Measurements from ENCODE around the gene KDM1B. TPM values are rescaled to one million over a fixed set of nuclear protein-coding genes. Genes with fewer than 3 reads are reported as not detected.

The KDM1B gene
- total and polyA plus RNA-seq, 2 donors from 2014 or later: 3.9 to 20.5 TPM

DNA sequence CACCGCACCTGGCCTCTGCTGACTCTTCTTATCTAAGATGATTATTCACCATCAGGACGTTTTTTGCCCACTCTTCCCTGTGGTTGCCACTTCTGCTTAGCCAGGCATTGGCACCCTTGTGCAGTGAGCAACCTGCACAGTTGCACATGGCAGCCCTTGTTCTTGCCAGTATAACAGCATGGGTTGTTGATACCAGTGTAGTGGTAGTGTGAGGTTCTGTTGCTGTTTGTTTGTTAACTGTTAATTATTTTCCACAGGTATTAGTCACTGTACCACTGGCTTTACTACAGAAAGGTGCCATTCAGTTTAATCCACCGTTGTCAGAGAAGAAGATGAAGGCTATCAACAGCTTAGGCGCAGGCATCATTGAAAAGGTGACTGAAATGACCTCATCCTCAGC, 57.0 kb downstream of the KDM1B start:
- Histone ChIP-seq H3K4me1 (ENCODE audit: control insufficient read depth in 2 of 3, insufficient read depth in 2 of 3, low read depth in 1 of 3, low read length in 3 of 3) (no peaks in the 10 kb centered on the region), H3K27ac (ENCODE audit: low read depth in 2 of 2, low read length in 2 of 2) (no peak overlapping the region), H3K9ac (ENCODE audit: low read length in 3 of 3) (no peak overlapping the region), H3K4me3 (ENCODE audit: low read length in 3 of 3) (no peak overlapping the region), H3K27me3 (ENCODE audit: control insufficient read depth, insufficient read depth, low read length) (no peaks in the 10 kb centered on the region), H3K36me3 (ENCODE audit: control insufficient read depth in 2 of 3, insufficient read depth in 3 of 3, low read length in 3 of 3) (peaks cover 3 to 17% (median 3%) of the 10 kb centered on the region in 3 donors), H3K9me3 (ENCODE audit: control insufficient read depth in 2 of 3, insufficient read depth in 1 of 3, low read length in 3 of 3) (no peaks in the 10 kb centered on the region)
- TF ChIP-seq CTCF (IDR thresholded peaks at IDR 0.05; ENCODE audit: borderline replicate concordance, extremely low read depth, insufficient read depth): no peak
- DNase-seq (no peak), FAIRE-seq (no peak)
- intact Hi-C loops (cut with DNase I): no loop called here

GRCh38 chr6:18213439-18213838, 58.2 kb downstream of the KDM1B start:
- TF ChIP-seq CTCF (IDR thresholded peaks at IDR 0.05; ENCODE audit: borderline replicate concordance, extremely low read depth, insufficient read depth): no peak
- Histone ChIP-seq H3K27ac (ENCODE audit: low read depth in 2 of 2, low read length in 2 of 2) (no peak overlapping the region), H3K4me3 (ENCODE audit: low read length in 3 of 3) (no peak overlapping the region), H3K27me3 (ENCODE audit: control insufficient read depth, insufficient read depth, low read length) (no peaks in the 10 kb centered on the region), H3K9me3 (ENCODE audit: control insufficient read depth in 2 of 3, insufficient read depth in 1 of 3, low read length in 3 of 3) (no peaks in the 10 kb centered on the region), H3K9ac (ENCODE audit: low read length in 3 of 3) (no peak overlapping the region), H3K36me3 (ENCODE audit: control insufficient read depth in 2 of 3, insufficient read depth in 3 of 3, low read length in 3 of 3) (peaks cover 0 to 25% (median 5%) of the 10 kb centered on the region in 3 donors), H3K4me1 (ENCODE audit: control insufficient read depth in 2 of 3, insufficient read depth in 2 of 3, low read depth in 1 of 3, low read length in 3 of 3) (no peaks in the 10 kb centered on the region)
- no peak for DNase-seq
- intact Hi-C loops (cut with DNase I): no loop called here
- no peak for FAIRE-seq

DNA sequence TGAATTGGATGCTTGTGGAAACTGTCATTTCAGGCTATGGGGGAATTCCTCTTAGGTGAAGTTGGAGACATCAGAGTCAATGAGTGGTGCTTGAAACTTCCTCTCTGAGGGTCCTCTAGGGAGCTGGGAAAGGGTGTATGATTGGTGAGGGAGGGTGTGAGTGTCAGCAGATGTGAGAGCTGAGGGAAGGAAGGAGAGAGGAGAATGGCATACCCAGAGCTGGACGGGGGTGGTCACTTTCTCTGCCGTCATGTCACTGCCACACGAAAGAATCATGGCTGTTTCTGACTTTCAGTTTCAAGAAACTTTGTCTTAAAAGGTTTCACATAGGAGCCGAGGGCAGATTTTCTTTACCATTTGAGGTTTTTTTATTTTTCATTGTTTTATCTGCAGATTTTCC, 58.8 kb downstream of the KDM1B start:
- Histone ChIP-seq H3K36me3 (ENCODE audit: control insufficient read depth in 2 of 3, insufficient read depth in 3 of 3, low read length in 3 of 3) (peaks cover 0 to 26% (median 6%) of the 10 kb centered on the region in 3 donors), H3K27ac (ENCODE audit: low read depth in 2 of 2, low read length in 2 of 2) (no peak overlapping the region), H3K27me3 (ENCODE audit: control insufficient read depth, insufficient read depth, low read length) (no peaks in the 10 kb centered on the region), H3K9me3 (ENCODE audit: control insufficient read depth in 2 of 3, insufficient read depth in 1 of 3, low read length in 3 of 3) (no peaks in the 10 kb centered on the region), H3K4me1 (ENCODE audit: control insufficient read depth in 2 of 3, insufficient read depth in 2 of 3, low read depth in 1 of 3, low read length in 3 of 3) (no peaks in the 10 kb centered on the region), H3K4me3 (ENCODE audit: low read length in 3 of 3) (no peak overlapping the region), H3K9ac (ENCODE audit: low read length in 3 of 3) (no peak overlapping the region)
- FAIRE-seq (no peak), DNase-seq (no peak)
- TF ChIP-seq CTCF (IDR thresholded peaks at IDR 0.05; ENCODE audit: borderline replicate concordance, extremely low read depth, insufficient read depth): no peak
- intact Hi-C loops (cut with DNase I): no loop called here

GRCh38 chr6:18215436-18215835, 60.2 kb downstream of the KDM1B start:
- H3K27ac ChIP-seq (ENCODE audit: low read depth in 2 of 2, low read length in 2 of 2): no peak overlapping the region
- peaks cover 0 to 26% (median 6%) of the 10 kb centered on the region in 3 donors for H3K36me3 ChIP-seq (ENCODE audit: control insufficient read depth in 2 of 3, insufficient read depth in 3 of 3, low read length in 3 of 3)
- H3K4me1 ChIP-seq (ENCODE audit: control insufficient read depth in 2 of 3, insufficient read depth in 2 of 3, low read depth in 1 of 3, low read length in 3 of 3): no peaks in the 10 kb centered on the region
- no peaks in the 10 kb centered on the region for H3K27me3 ChIP-seq (ENCODE audit: control insufficient read depth, insufficient read depth, low read length)
- TF ChIP-seq CTCF (IDR thresholded peaks at IDR 0.05; ENCODE audit: borderline replicate concordance, extremely low read depth, insufficient read depth): no peak
- no peak for DNase-seq
- intact Hi-C loops (cut with DNase I): no loop called here
- no peak for FAIRE-seq
- H3K9me3 ChIP-seq (ENCODE audit: control insufficient read depth in 2 of 3, insufficient read depth in 1 of 3, low read length in 3 of 3): no peaks in the 10 kb centered on the region
- H3K4me3 ChIP-seq (ENCODE audit: low read length in 3 of 3): no peak overlapping the region
- H3K9ac ChIP-seq (ENCODE audit: low read length in 3 of 3): no peak overlapping the region

All from kidney (tissue), 14 donors.